ENCODE measurements around the gene CPE.

The CPE gene

DNA sequence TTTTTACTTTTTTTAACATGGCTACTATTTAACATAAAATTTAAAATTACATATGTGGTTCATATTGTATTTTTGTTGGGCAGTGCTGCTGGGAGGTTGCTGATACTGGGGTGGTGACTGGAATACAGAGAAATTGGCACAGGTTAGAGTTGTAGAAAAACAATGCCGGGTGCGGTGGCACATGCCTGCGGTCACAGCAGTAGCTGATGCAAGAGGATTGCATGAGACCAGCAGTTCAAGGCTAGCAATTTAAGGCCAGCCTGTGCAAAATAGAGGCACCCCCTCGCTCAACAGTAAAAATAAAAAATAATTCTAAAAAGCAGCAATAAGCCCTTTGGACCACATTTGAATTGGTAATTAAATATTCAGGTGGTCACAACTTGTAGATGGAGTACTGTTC, 11.8 kb upstream of the CPE start:
- no peak for DNase-seq

DNA sequence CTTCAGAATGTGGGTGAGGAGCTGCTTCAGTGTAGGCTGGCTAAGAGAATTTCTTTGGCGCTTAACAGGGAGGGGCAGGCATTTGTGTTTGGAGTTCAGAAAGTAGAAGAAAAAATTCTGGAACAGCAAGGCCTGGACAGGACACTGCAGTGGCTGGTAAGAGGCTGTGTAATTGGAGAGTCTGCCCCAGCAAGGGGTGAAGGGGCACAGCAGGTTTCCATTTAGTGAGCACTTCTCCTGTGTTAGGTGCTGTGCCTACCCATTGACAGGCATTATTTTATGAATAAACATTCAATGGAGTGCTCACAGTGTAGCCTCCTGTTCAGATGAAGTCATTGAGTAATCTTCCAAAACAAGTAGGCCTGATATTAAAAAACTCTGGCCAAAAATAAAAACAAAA, 10.7 kb upstream of the CPE start:
- no peak for DNase-seq

- no peak for DNase-seq
Measured at GRCh38 chr4:165368567-165368966, 10.2 kb upstream of the CPE start.

DNA sequence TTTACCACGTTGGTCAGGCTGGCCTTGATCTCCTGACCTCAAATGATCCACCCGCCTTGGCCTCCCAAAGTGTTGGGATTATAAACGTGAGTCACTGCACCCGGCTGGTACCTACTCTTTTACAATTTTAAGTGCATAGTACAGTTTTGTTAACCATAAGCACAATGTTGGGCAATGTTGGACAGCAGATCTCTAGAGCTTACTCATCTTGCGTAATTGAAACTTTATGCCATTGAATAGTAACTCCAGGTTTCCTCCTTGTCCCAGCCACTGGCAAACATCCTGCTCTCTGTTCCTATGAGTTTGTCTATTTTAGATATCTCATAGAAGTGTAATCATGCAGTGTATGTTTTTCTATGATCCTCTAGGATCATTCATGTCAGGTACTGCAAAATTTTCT, 9.3 kb upstream of the CPE start:
- no peak for DNase-seq

- no peak for DNase-seq
Measured at GRCh38 chr4:165370530-165370929, 8.3 kb upstream of the CPE start.

DNA sequence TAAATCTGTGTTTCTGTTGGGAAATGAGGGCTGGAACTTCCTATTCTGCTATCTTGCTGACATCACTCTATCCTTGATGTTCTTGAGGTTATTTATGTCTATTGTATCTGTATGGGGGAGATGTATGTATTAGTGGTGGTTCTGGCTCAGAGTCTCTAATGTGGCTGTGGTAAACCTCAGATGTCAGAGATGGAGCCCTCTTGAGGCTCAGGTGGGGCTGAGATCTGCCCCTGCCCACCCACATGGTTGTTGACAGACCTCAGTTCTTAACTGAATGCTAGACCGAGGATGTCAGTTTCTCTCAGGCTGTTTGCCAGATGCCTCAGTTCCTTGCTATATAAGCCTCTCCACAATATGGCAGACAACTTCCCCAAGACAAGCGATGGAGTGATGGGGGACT, 3.3 kb upstream of the CPE start:
- no peak for DNase-seq

- no peak for DNase-seq
Measured at GRCh38 chr4:165378398-165378744, 437 bp upstream of the CPE start.

DNA sequence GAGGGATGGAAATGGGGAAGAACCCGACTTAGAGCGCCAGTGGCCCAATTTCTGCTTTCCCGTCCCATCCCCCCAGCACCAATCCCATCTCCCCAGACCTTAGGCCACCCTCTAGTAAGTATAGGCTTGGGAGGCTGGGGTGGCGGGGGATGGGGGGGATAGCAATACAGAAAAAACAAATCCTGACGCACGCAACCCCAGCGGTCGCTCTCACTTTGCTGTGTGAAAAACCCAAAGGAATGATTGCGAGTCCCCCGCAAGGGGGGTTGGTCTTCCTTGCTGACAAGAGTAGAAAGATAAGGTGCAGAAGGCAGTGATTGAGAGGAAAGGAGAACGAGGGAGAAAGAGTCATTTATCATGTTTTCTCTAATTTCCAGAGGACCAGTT, 863 bp downstream of the CPE start:
- DNase-seq = no peak

DNA sequence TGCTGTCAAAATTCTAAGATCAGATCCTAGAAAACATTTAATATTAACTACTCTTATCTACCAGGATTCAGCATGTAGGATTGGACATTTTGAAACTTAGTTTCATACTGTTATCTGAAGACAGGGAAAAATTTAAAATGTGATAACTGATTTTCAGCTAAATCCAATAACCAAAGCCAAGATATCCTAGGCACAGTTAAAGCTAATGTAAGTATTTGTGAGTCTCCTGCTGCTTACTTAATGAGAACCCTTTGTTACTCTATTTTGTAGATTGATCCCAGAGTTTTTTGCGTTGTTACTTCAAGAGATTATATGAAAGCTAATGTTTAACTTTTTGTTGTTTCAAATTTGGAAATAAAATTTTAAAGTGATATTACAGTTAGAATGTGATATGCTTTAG, 2.0 kb downstream of the CPE start:
- no peak for DNase-seq

DNA sequence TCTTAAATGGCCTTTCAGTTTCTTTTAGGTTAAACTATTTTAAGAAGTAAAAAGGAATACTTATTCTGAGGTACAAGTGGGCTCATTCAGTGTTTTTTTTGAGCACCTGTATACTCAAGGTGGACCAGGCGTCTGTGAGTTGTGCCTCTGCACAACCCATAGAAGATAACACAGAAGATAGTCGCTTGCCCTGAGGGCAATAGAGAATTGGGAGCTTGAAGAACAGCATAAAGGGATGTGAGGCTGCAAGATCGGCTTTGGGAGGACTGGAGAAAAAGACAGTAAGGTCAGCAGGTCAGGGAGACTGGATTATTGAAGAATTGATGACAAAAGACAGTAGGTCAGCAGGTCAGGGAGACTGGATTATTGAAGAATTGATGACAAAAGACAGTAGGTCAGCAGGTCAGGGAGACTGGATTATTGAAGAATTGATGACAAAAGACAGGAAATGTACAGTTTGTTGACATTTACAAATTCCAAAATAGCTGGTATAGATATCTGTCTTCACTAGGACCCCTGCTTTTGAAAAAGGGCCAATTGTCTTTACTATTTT, 3.1 kb downstream of the CPE start:
- no peak for DNase-seq

- no peak for DNase-seq
Measured at GRCh38 chr4:165382640-165383039, 3.8 kb downstream of the CPE start.

DNA sequence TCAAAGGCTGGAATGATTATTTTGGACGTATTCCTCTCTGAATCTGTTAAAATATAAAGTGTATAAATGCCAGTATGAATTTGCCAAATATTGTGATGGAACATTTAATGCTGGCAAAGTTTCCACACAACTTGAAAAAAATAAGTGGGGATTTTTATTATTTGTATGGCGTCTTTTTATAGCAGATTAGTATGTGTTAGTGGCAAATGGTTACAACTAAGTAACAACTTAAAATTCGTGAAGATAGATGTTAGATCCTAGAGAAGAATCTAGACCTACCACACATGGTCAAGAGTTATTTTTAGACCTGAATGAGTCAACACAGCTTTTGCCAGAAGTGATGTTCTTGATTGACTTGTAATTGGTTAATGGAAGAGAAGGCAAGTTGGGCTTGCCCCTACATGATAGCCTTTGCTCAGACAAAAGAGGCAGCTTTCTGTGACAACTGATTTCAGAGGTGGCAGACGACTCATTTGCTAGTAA, 4.8 kb downstream of the CPE start:
- no peak for DNase-seq

GRCh38 chr4:165384186-165384585, 5.4 kb downstream of the CPE start:
- no peak for DNase-seq

DNA sequence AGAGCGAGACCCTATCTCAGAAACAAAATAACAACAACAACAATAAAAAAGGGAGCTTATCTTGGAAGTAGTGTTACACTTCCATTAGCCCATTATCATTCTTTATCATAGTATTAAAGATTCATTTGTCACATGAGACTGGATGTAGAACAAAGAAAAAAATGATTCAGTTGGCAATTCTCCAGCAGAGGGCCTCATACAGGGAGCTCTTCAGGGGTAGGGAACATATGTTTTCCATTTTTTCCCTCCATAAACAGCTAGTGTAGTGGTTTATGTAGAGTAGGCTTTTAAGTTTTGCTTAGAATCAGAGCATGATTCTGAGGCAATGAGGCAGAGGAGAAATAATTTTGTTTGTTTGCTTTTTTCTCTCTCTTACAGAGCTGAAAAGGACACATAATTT, 5.8 kb downstream of the CPE start:
- DNase-seq = no peak

- no peak for DNase-seq
Measured at GRCh38 chr4:165385126-165385525, 6.3 kb downstream of the CPE start.

- DNase-seq = no peak
Measured at GRCh38 chr4:165386328-165386727, 7.5 kb downstream of the CPE start.

DNA sequence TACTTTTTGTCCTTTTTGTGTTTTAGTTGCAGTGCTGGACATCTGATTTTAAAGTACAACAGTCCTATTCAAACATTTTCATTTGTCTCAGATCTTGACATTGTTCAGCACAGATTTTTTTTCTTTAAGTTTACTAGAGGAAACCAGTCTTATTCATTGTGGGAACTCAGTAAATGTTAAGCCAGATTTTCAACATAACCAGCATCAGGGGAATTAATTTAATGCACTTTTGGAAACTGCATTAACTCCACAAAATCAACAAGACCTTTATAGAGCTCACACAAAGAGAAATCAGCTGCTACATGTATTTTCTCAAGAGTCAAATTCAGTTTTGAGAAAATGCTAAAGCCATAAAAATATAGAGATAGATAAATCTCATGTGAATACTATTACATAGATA, 9.9 kb downstream of the CPE start:
- DNase-seq = no peak

DNA sequence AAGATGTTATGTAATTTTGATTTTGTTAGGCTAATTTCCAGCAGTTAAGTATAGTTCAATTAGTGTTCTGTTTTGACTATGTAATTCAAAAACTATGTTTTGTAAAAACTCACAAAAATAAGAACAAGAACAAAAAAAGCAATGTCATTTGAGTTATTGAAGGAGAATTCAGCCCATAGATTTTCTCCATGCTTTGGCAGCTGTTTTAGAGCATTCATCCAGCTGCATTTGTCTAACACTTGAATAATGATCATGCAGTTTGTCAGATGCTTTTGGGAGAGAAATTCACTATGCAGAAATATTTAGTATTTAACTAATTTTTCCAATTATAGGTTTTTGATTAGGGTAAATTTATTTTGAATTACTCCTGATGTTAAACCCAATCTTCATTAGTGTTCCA, 14.2 kb downstream of the CPE start:
- DNase-seq = no peak

DNA sequence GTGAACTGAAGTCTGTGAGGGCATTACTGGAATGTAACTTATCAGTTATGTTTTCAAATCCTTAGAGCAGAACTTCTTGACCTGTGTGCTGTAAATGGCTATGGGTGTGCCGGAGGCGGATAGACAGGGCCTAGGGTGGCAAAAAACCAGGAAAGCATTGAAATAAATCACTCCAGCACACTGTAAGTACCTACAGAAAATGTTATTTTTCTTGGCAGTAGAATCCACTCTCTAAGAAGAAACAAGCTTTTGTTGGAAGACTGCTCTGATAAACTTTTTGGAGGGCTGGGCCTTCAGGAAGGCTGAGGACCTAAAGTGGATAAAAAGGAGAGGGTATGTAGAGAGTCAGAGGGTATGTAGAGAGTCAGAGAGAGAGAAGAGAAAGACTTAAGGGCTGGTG, 14.9 kb downstream of the CPE start:
- DNase-seq = no peak

GRCh38 chr4:165394275-165394674, 15.5 kb downstream of the CPE start:
- no peak for DNase-seq

- no peak for DNase-seq
Measured at GRCh38 chr4:165398570-165398969, 19.8 kb downstream of the CPE start.

DNA sequence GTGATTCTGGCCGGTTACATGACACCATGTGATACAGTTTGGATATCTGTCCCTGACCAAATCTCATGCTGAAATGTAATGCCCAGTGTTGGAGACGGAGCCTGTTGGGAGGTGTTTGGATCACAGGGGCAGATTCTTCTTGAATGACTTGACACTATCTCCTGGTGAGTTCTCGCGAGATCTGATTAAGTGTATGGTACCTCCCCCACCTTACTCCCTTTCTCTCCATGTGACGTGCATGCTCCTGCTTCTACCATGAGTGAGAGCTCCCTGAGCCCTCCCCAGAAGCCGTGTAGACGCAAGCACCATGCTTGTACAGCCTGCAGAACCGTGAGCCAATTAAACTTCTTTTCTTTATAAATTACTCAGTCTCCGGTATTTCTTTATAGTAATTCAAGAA, 23.6 kb downstream of the CPE start:
- no peak for DNase-seq

DNA sequence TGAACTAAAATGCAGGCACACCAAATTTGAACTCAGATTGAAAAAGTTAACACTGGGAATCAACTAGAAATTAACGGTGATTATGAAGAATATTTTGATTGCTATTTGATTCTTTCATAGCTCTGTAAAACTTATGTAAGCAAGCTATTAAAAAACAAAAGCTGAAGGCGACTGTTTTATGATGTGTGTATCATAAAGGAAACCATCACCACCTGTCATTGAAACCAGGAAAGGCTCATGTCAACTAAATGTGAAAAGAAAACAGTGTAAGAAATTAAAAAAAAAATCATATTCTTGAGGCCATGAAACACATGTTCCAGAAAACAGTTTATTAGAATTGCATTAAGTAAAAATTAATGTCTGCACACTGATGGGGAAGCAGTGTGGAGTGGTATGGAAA, 24.2 kb downstream of the CPE start:
- no peak for DNase-seq

GRCh38 chr4:165403637-165404036, 24.8 kb downstream of the CPE start:
- DNase-seq = no peak

GRCh38 chr4:165404080-165404479, 25.3 kb downstream of the CPE start:
- DNase-seq = no peak

DNA sequence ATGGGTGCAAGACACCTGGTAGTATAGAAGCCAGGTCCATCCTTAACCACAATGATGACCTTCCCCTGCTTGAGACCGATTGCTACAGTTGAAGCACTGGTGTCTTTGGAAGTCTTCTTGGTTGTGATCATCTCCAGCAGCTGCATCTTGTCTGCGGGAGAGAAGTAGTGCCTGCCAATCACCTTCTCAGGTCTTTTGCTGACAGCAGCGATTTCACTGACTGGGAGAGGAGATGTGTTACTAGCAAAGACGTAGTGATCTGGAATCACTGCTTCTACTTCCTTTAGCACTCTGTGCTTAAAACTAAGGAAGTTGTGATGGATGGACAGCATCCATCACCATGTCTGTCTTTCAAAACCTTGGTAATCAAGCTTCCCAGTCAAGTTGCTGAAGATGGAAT, 25.9 kb downstream of the CPE start:
- DNase-seq = no peak
